Measurements from ENCODE around the gene AP2B1. TPM values are rescaled to one million over a fixed set of nuclear protein-coding genes. Genes with fewer than 3 reads are reported as not detected.
"Not testable (repeated sequence)": the region's sequence is repeated elsewhere in the genome, so short reads cannot be mapped to it uniquely, and the experiment has no call there.

The AP2B1 gene
- total RNA-seq, 1 donor from 2014 or later = 142 TPM

DNA sequence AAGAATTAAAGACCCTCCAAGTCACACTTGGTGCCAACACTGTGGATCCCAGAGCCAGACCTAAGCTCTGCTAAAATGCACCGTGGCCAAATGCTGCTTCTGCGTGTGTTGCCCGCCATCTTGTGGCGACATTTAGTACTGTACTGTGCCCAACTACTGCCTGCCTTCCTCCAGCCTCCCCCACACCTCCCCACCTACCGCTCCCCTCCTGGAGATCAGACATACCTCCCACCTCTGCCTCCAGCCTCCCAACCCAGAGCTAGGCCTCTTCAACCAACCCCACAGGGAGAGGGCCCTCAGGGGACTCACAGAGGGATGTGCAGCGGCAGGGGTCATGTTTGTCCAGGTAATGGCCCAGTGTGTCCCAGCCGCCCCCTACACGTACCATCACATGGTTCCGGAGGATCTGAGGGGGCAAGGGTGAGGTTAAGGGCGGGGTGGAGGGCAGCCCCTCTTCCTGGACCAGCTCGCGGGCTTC lies 160.5 kb downstream of the AP2B1 start:
- DNase-seq (ENCODE audit: low read depth) = no peak
- TF ChIP-seq, protein P1, sequence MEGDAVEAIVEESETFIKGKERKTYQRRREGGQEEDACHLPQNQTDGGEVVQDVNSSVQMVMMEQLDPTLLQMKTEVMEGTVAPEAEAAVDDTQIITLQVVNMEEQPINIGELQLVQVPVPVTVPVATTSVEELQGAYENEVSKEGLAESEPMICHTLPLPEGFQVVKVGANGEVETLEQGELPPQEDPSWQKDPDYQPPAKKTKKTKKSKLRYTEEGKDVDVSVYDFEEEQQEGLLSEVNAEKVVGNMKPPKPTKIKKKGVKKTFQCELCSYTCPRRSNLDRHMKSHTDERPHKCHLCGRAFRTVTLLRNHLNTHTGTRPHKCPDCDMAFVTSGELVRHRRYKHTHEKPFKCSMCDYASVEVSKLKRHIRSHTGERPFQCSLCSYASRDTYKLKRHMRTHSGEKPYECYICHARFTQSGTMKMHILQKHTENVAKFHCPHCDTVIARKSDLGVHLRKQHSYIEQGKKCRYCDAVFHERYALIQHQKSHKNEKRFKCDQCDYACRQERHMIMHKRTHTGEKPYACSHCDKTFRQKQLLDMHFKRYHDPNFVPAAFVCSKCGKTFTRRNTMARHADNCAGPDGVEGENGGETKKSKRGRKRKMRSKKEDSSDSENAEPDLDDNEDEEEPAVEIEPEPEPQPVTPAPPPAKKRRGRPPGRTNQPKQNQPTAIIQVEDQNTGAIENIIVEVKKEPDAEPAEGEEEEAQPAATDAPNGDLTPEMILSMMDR (conservative IDR thresholded peaks at IDR 0.05; ENCODE audit: low read depth, low read length) = peak; percentile 86
- H3K4me3 ChIP-seq (ENCODE audit: low read depth, low read length) = peak overlapping the region; percentile 33

- peak overlapping the region; percentile 33 for H3K4me3 ChIP-seq (ENCODE audit: low read depth, low read length)
- TF ChIP-seq, protein P1 (conservative IDR thresholded peaks at IDR 0.05; ENCODE audit: low read depth, low read length) = no peak
- DNase-seq (ENCODE audit: low read depth) = no peak
Measured at GRCh38 chr17:35748341-35748841, 161.3 kb downstream of the AP2B1 start.

GRCh38 chr17:35748979-35749378 lies 161.9 kb downstream of the AP2B1 start:
- no peak overlapping the region for H3K4me3 ChIP-seq (ENCODE audit: low read depth, low read length)
- no peak for DNase-seq (ENCODE audit: low read depth)
- TF ChIP-seq, protein P1 (conservative IDR thresholded peaks at IDR 0.05; ENCODE audit: low read depth, low read length) = no peak

DNA sequence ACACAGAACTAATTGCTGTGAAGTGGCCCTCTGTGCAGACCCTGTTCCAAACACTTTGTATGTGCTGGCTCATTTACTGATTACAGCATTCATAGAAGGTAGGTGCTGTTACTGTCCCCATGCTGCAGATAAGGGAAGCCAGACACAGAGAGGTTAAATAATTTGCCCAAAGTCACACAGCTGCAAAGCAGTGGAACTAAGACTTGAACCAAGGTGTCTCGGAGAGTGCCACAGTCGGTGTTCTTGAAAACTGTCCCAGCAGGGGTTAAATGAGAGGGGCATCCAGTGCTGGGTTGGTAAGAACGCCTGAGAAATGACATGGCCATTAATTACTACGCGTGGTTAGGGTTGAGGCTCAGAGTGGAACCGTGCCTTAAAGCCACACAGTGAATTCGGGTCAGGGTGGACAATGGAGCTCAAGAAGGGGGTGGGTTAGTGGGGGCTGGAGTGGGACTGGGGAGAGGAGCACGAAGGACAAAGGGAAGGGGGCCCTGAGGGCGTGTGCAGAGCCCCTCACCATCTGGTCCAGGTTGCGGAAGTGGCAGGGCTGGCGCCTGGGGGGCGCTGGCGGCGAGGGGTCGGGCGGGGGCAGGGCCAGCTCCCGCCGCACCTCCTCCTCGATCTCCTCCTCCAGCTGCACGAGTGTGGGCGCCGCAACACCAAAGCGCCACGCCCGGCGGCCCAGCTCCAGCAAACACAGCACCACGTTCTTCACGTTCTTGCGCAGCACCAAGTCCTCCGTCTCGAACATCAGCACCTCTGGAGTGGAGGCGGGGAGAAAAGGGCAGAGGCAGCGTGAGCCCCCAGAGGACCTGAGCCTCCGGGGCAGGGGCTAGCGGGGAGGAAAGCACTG lies 162.7 kb downstream of the AP2B1 start:
- DNase-seq (ENCODE audit: low read depth) = no peak
- TF ChIP-seq, protein P1 (conservative IDR thresholded peaks at IDR 0.05; ENCODE audit: low read depth, low read length) = no peak
- H3K4me3 ChIP-seq (ENCODE audit: low read depth, low read length) = no peak overlapping the region

DNA sequence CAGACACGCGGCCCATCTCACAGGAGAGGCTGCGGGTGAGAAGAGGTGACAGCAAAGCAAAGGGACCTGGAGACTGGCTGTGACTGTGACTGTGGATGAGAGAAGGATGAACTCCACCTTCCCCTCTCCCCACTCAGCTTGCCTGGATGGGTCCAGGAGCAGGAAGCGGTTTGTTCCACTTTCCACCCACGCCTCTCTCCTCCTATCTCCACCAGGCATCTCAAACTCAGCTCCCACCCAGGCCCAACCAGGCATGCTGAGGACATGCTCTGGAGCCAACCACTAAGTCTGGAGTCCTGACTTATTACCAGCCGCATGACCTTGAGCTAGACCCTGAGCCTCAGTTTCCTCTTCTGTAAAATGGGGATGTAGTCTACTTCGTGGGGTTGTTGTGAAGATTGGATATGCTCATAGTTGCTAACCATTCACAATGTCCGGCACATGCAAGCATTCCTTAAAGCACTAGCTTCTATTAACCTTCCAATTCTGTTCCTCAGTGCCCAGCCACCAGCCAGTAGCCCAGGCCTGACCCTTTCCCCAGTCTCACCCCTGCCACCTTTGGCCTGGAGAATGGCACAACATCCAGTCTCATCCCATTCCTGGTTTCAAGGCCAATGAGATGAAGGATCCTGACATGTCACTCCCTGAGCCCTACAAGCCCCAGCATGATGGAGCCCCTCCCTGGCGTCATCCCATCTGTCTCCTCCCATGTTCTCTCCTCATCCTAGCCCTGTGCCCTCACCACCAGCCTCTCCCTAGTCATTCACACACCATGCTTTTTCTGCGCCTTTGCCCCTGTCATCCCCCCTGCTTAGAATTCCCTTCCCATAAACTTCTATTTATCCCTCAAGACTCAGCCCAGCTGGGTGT lies 163.6 kb downstream of the AP2B1 start:
- TF ChIP-seq, protein P1 (conservative IDR thresholded peaks at IDR 0.05; ENCODE audit: low read depth, low read length) = no peak
- DNase-seq (ENCODE audit: low read depth) = no peak

GRCh38 chr17:35751541-35751940 lies 164.4 kb downstream of the AP2B1 start:
- not testable (repeated sequence) for DNase-seq (ENCODE audit: low read depth); H3K4me3 ChIP-seq (ENCODE audit: low read depth, low read length)

More for the DNA sequence above, 163.6 kb downstream of the AP2B1 start:
- no peak overlapping the region for H3K4me3 ChIP-seq (ENCODE audit: low read depth, low read length)

DNA sequence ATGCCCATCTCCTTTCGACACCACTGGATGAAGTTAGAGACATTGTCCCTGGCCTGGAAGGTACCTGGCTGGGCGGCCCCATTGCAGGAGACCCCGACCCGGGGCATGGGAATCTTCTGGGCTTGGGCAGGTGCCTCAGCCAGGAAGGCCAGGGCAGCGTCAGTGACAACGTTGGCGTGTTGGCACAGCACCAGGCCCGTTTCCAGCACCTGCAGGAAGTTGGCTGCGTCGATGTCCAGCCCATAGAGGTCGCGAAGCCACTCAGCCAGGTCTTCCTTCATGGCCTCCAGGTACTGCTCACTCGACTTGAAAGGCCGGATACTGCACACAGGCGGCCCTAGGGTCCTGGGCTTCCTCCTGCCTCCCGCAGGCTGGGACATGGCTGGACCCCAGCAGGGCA lies 165.3 kb downstream of the AP2B1 start:
- no peak overlapping the region for H3K4me3 ChIP-seq (ENCODE audit: low read depth, low read length)
- no peak for DNase-seq (ENCODE audit: low read depth)
- TF ChIP-seq, protein P1 (conservative IDR thresholded peaks at IDR 0.05; ENCODE audit: low read depth, low read length) = no peak
